ENCODE data around the gene MYOZ2.

GRCh38 chr4:119172223-119172622 lies 36.6 kb downstream of the MYOZ2 start:
- TF ChIP-seq CTCF (IDR thresholded peaks at IDR 0.05): no peak
- TF ChIP-seq POLR2A (IDR thresholded peaks at IDR 0.05): no peak
